ENCODE measurements around the gene MCUR1. TPM values are rescaled to one million over a fixed set of nuclear protein-coding genes. Genes with fewer than 3 reads are reported as not detected.

MCUR1 gene
- total RNA-seq, 2 experiments from 2014 or later = 3.2 to 4.5 TPM

GRCh38 chr6:13859871-13860555 lies 45.7 kb upstream of the MCUR1 start:
- H3K36me3 ChIP-seq (ENCODE audit: insufficient read depth, low read length) = no peaks in the 10 kb centered on the region
- peaks cover 27 to 30% of the 10 kb centered on the region in 2 experiments for H3K27me3 ChIP-seq (ENCODE audit: control insufficient read depth in 1 of 2, insufficient read depth in 2 of 2, low read length in 2 of 2)
- no peaks in the 10 kb centered on the region for H3K4me1 Mint-ChIP-seq (ENCODE audit: low read depth)
- no peak overlapping the region for H3K4me3 ChIP-seq (ENCODE audit: low read length)
- intact Hi-C loops (cut with DNase I, micrococcal nuclease) = no loop called here
- H3K9me3 Mint-ChIP-seq = peaks cover 5% of the 10 kb centered on the region
- H3K36me3 Mint-ChIP-seq (ENCODE audit: low read depth) = no peaks in the 10 kb centered on the region
- H3K27ac ChIP-seq (ENCODE audit: low read depth in 1 of 2, low read length in 2 of 2) = no peak overlapping the region
- DNase-seq (peak in 3 of 14 experiments; percentile 1 to 11 (median 9)), ATAC-seq (ENCODE audit: poor library complexity) (no peak)
- peaks cover 6 to 10% of the 10 kb centered on the region in 2 experiments for H3K9me3 ChIP-seq (ENCODE audit: control insufficient read depth in 1 of 2, insufficient read depth in 1 of 2, low read length in 2 of 2)
- TF ChIP-seq CTCF (IDR thresholded peaks at IDR 0.05) = no peak
- ChIA-PET POLR2A (interaction anchor here (2.9 kb wide), 1 partner anchor 46 kb away, joined by 7 read pairs; the partner anchor contains the start of gene MCUR1), CTCF (interaction anchor here (0.8 kb wide), 1 partner anchor 11 kb away, joined by 3 read pairs; no protein-coding TSS in a partner anchor)
- peaks cover 7% of the 10 kb centered on the region for H3K4me1 ChIP-seq (ENCODE audit: insufficient read depth, low read length)
- H3K27me3 Mint-ChIP-seq = peaks cover 74% of the 10 kb centered on the region
- H3K27ac Mint-ChIP-seq = no peak overlapping the region
- no peak overlapping the region for H3K4me3 Mint-ChIP-seq

- H3K36me3 ChIP-seq (ENCODE audit: insufficient read depth, low read length) = no peaks in the 10 kb centered on the region
- no peak for TF ChIP-seq CTCF (IDR thresholded peaks at IDR 0.05)
- intact Hi-C loops (cut with DNase I, micrococcal nuclease) = no loop called here
- peaks cover 3% of the 10 kb centered on the region in 2 experiments for H3K27me3 ChIP-seq (ENCODE audit: control insufficient read depth in 1 of 2, insufficient read depth in 2 of 2, low read length in 2 of 2)
- peaks cover 0 to 10% of the 10 kb centered on the region in 2 experiments for H3K9me3 ChIP-seq (ENCODE audit: control insufficient read depth in 1 of 2, insufficient read depth in 1 of 2, low read length in 2 of 2)
- POLR2A ChIA-PET = no interaction called here
- no peak overlapping the region for H3K27ac ChIP-seq (ENCODE audit: low read depth in 1 of 2, low read length in 2 of 2)
- no peak overlapping the region for H3K27ac Mint-ChIP-seq
- no peak overlapping the region for H3K4me3 Mint-ChIP-seq
- no peaks in the 10 kb centered on the region for H3K9me3 Mint-ChIP-seq
- H3K36me3 Mint-ChIP-seq (ENCODE audit: low read depth) = no peaks in the 10 kb centered on the region
- H3K27me3 Mint-ChIP-seq = peaks cover 39% of the 10 kb centered on the region
- CTCF ChIA-PET = no interaction called here
- peaks cover 2% of the 10 kb centered on the region for H3K4me1 ChIP-seq (ENCODE audit: insufficient read depth, low read length)
- H3K4me3 ChIP-seq (ENCODE audit: low read length) = no peak overlapping the region
- DNase-seq (no peak), ATAC-seq (ENCODE audit: poor library complexity) (no peak)
- H3K4me1 Mint-ChIP-seq (ENCODE audit: low read depth) = no peaks in the 10 kb centered on the region
These were observed 40.4 kb upstream of the MCUR1 start for GRCh38 chr6:13854716-13855250.

GRCh38 chr6:13853871-13854270 lies 39.5 kb upstream of the MCUR1 start:
- intact Hi-C loops (cut with DNase I, micrococcal nuclease) = no loop called here
- Histone ChIP-seq H3K36me3 (ENCODE audit: insufficient read depth, low read length) (no peaks in the 10 kb centered on the region), H3K27ac (ENCODE audit: low read depth in 1 of 2, low read length in 2 of 2) (no peak overlapping the region), H3K27me3 (ENCODE audit: control insufficient read depth in 1 of 2, insufficient read depth in 2 of 2, low read length in 2 of 2) (no peaks in the 10 kb centered on the region), H3K9me3 (ENCODE audit: control insufficient read depth in 1 of 2, insufficient read depth in 1 of 2, low read length in 2 of 2) (peaks cover 0 to 8% of the 10 kb centered on the region in 2 experiments), H3K4me1 (ENCODE audit: insufficient read depth, low read length) (no peaks in the 10 kb centered on the region), H3K4me3 (ENCODE audit: low read length) (no peak overlapping the region)
- ChIA-PET POLR2A (no interaction called here), CTCF (no interaction called here)
- Mint-ChIP-seq H3K4me1 (ENCODE audit: low read depth) (no peaks in the 10 kb centered on the region), H3K27me3 (peaks cover 30% of the 10 kb centered on the region), H3K36me3 (ENCODE audit: low read depth) (no peaks in the 10 kb centered on the region), H3K27ac (no peak overlapping the region), H3K9me3 (no peaks in the 10 kb centered on the region), H3K4me3 (no peak overlapping the region)
- no peak for TF ChIP-seq CTCF (IDR thresholded peaks at IDR 0.05)
- ATAC-seq (ENCODE audit: poor library complexity) (no peak), DNase-seq (no peak)

Data from CD4-positive, alpha-beta T cell (primary cell).